Measurements from ENCODE around the gene TEAD4.
"Not testable (repeated sequence)": the region's sequence is repeated elsewhere in the genome, so short reads cannot be mapped to it uniquely, and the experiment has no call there.

TEAD4 gene

DNA sequence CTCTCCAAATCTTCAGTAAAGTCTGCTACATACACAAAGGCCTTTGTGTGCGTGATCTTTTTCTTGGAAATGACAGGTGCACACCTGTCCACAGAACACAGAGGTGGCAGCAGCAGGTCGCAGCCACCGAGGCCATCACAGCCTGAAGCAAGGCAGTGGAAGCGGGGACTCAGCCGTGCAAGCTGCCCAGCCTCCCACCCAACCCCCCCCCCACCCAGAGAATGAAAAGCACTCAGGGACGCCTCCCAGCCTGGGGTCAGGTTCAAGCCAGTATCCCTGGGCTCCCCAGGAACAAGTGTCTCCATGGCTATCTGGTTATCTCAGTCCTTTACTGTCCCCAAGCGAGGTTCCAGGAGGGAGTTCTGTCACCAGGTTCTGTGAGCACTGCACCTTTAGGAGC lies 86.8 kb downstream of the TEAD4 start:
- no peak for DNase-seq (ENCODE audit: low read depth in 2 of 3, low spot score in 1 of 3)

DNA sequence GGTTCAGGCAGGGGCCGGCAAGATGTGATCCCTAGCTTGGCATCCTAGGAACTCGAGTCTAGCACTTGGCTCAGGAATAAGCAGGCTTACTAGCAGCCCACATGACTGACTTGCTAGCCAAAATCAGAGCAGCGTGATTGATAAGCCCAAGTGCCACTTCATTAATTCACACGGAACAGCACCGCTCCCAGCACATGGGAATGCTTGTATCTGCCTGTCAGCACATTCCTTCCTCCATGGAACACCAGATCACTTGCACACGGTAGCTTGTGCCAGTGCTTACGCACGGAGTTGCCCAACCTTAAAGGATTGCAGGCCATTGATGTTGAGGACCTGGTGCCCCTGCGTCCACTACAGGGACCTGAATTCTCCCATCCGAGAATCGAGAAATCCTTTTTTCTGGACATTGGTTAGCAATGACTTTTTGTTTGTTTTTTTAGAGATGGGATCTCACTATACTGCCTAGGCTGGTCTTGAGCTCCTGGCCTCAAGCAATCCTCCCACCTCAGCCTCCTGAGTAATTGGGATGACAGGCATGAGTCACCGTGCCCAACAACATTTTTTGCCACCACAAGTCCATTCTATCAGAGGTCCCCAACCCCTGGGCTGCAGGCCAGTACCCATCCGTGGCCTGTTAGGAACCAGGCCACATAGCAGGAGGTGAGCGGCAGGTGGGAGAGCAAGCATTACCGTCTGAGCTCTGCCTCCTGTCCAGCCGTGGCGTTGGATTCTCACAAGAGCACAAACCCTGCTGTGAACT lies 87.4 kb downstream of the TEAD4 start:
- no peak for DNase-seq (ENCODE audit: low read depth in 2 of 3, low spot score in 1 of 3)

GRCh38 chr12:3047961-3048360 lies 88.8 kb downstream of the TEAD4 start:
- no peak for DNase-seq (ENCODE audit: low read depth in 2 of 3, low spot score in 1 of 3)

- no peak for DNase-seq (ENCODE audit: low read depth in 2 of 3, low spot score in 1 of 3)
Measured at GRCh38 chr12:3048540-3048939, 89.3 kb downstream of the TEAD4 start.

GRCh38 chr12:3049176-3049575 lies 90.0 kb downstream of the TEAD4 start:
- DNase-seq (ENCODE audit: low read depth in 2 of 3, low spot score in 1 of 3) = no peak

- no peak for DNase-seq (ENCODE audit: low read depth in 2 of 3, low spot score in 1 of 3)
Measured at GRCh38 chr12:3049611-3050249, 90.5 kb downstream of the TEAD4 start.

GRCh38 chr12:3054374-3054773 lies 95.2 kb downstream of the TEAD4 start:
- no peak for DNase-seq (ENCODE audit: low read depth in 2 of 3, low spot score in 1 of 3)

- no peak for DNase-seq (ENCODE audit: low read depth in 2 of 3, low spot score in 1 of 3)
Measured at GRCh38 chr12:3055026-3055703, 96.0 kb downstream of the TEAD4 start.

DNA sequence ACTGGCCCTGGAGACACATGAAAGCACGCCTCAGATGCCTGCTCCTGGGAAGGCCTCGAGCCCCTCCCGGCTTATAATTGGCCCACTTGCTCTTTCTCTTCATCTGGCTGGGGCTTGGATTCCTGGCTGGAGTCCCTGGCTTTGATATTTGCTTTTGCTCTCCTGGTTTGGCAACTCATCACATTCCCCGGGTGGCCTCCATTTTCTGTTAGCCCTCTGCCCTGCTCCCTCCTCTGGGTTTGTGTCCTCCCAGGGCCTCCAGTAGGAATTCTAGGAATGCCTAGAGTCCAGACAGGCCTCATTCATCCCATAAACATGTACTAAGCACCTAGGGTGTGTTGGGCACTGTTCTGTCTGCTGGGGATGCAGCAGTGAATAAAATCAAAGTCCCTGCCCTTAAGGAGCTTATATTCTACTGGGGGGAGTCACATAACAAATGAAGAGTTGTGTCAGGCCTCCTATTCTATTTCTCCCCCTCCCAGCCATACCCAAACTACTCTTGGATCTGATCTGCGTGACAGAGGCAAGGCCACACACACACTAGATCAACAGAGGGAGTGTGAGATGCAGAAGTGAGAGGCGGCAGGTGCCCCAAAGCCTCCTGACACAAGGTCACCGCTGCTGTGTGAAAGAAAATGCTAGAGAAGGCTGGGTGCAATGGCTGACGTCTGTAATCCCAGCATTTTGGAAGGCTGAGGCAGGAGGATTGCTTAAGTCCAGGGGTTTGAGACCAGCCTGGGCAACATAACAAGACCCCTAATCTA lies 96.7 kb downstream of the TEAD4 start:
- no peak for DNase-seq (ENCODE audit: low read depth in 2 of 3, low spot score in 1 of 3)

DNA sequence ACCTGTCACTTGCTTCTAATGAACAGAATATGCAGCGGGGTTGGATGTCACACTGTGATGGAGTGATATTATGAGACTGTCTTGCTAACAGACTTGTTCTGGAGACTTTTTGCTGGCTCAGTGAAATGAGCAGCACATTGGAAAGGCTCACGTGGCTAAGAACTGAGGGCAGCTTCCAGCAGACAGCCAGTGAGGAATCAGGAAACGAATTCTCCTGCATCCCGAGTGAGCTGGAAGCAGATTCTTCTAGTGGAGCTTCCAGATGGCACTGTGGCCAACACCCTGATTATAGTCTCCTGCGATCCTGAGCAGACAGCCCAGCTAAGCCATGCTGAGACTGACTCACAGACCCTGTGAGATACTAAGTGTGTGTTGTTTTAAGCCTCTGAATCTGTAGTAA lies 101.9 kb downstream of the TEAD4 start:
- DNase-seq (ENCODE audit: low read depth in 2 of 3, low spot score in 1 of 3) = no peak

DNA sequence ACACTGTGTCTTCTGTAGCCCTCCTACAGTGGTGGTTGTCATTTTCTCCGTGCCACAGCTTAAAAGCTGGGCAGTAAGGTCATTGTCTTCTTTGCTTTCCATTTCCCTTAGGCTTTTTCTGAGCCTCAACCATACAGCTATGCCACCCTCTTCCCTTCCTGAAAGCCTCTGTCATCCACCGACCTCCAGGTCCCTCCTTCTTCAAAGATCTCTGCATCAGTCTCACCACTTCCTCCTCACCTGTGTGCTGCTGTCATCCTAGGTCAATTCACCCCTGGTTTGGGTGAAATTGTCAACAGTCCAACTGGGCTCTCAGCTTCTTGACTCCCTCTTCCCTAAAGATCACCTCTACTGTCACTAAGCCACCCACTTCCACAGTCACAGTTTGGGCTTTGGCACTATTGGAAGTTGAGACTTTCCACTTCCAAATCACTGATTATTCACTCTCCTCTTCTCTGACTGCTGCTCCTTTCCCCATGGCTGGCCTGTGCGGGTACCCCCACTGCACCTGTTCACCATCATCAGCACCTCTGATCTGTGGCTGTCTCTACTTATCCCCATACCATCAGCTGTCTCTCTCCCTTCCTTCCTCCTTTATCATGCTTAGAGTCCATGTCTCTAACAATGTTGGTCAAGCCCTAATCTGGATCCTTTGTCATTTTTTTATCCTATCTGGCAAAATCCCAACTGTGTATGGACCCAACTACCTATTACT lies 102.5 kb downstream of the TEAD4 start:
- DNase-seq (ENCODE audit: low read depth in 2 of 3, low spot score in 1 of 3) = no peak

DNA sequence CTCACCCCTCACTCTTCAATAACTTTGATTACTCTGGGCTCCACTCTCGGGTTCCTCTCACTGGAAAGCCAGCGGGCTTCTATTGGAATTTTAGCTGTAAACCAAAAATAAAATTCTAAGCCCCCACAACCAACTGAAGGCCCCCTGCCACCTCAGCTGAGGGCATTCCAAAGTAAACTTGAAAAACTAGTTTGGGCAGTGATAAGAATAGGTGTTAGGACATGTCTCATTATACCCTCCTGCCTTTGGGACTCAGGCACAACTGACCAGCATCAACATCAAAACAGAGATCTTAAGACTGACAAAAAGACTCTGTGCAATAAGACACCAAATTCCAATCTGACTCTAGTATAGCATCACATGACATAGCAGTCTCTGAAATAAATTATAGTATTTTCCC lies 106.1 kb downstream of the TEAD4 start:
- DNase-seq (ENCODE audit: low read depth in 2 of 3, low spot score in 1 of 3) = no peak

DNA sequence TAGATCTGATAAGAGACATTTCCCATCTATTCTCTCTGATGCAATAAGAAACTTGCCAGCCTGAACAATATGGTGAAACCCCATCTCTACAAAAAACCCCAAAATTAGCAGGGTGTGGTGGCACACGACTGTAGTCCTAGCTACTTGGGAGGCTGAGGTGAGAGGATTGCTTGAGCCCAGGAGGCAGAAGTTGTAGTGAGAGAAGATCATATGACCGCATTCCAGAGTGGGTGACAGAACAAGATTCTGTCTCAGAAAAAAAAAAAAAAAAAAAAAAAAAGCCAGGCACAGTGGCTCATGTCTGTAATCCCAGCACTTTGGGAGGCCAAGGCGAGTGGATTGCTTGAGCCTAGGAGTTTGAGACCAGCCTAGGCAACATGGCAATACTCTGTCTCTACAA lies 106.6 kb downstream of the TEAD4 start:
- not testable (repeated sequence) for DNase-seq (ENCODE audit: low read depth in 2 of 3, low spot score in 1 of 3)

- no peak for DNase-seq (ENCODE audit: low read depth in 2 of 3, low spot score in 1 of 3)
Measured at GRCh38 chr12:3069714-3070113, 110.5 kb downstream of the TEAD4 start.

GRCh38 chr12:3071107-3071506 lies 111.9 kb downstream of the TEAD4 start:
- DNase-seq (ENCODE audit: low read depth in 2 of 3, low spot score in 1 of 3) = no peak

DNA sequence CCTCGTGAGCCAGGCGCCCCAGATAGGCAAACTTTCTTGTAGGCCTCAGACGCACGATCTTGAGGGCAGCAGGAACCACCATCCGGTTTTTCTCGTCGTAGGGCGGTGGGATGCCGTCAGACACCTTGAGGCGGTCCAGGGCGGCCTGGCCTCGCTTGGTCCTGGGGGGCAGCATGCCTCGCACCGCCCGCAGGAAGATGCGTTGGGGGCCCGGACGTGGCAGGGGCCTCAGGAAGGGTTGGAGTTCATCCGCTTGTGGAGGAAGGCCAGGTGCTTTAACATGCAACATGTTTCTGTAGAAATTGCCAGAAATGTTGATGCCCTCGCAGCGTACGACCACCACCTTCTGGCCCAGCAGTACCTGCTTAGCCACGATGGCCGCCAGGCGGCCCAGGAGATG lies 112.5 kb downstream of the TEAD4 start:
- no peak for DNase-seq (ENCODE audit: low read depth in 2 of 3, low spot score in 1 of 3)

DNA sequence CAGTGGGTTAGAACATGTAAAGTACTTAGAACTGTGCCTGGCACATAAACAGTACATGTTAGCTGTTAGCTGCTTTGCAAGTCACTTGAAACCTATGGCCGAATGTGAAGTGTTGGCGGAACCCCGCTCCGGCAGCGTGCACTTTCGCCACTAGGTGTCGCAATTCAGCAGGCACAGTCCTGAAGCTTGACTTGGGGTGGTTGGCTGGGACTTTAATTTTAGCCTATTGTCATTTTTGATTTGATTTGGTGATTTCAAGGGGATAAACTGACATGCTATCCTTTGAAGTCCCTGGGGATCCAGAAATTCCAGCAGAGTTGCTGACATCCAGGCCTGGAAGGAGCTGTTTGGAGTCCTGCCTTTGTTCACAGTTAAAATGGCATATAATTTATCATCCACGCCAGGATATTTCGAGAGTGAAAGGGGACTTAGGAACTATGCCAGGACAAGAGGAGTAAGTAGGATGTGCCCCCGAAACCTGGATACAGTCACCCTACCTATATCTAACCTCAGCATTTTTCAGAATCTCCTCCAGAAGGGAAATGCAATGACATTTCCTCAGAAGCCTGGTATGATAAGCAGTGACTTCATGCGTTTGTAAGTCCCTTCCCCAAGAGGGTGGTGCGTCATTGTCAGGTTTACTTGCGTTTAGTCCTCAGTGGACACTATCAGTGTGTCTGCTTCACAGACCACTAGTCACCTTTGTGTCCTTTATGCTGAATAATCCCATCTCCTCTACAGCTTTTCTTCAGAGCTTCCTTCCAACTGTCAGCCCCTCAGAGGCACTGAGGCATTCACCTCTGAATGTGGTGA lies 114.4 kb downstream of the TEAD4 start:
- peak; percentile 72 to 85 (median 76) for DNase-seq (ENCODE audit: low read depth in 2 of 3, low spot score in 1 of 3)

DNA sequence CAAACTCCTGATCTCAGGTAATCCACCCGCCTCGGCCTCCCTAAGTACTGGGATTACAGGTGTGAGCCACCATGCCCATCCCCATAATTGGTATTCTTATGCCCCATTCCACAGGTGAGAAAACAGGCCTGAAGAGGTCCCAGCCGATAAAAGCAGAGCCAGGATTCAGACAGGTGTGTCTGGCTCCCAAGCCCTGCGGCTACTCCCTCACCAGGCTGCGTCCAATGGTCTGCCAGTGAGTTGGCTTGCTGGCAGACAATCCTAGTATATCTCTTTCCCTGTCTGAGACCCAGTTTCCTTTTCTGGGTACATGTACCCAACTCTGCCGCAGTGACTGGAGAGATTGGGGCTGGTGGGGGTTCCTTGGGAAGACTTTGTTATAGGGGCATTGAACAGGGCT lies 116.1 kb downstream of the TEAD4 start:
- no peak for DNase-seq (ENCODE audit: low read depth in 2 of 3, low spot score in 1 of 3)

GRCh38 chr12:3076730-3077571 lies 117.8 kb downstream of the TEAD4 start, which contains the start of gene TSPAN9:
TSS of gene TSPAN9 (plus strand) at chr12:3077379. CDS start at chr12:3201194, 123,815 bp downstream.
- DNase-seq (ENCODE audit: low read depth in 2 of 3, low spot score in 1 of 3) = peak; percentile 16 to 64 (median 51)

Data from stimulated activated CD4-positive, alpha-beta T cell treated with anti-CD3 and anti-CD28 coated beads, Interleukin-12 subunit alpha, Interleukin-12 subunit beta, amount 100 ng/mL, for 48 hours (primary cell).